GM06990 (cell line): ENCODE results near the gene RING1.

Experiments
- DNase-seq: peaks from one replicate; pipeline ENCODE4 v3.0.0-alpha.2; 2011; ENCODE audit not compliant: insufficient read length; ENCODE audit errors: extremely low read depth
- H3K27me3 ChIP-seq: replicated peaks from 2 replicates; pipeline ENCODE4 v1.6.0; 2011; ENCODE audit warnings: low read length; ENCODE audit not compliant: control insufficient read depth, insufficient read depth
- H3K36me3 ChIP-seq: 2 replicates; pipeline ENCODE4 v1.5.1; 2011; ENCODE audit warnings: low read length; ENCODE audit not compliant: control insufficient read depth, insufficient read depth
- H3K4me3 ChIP-seq: replicated peaks from 2 replicates; pipeline ENCODE4 v1.5.1; 2011; ENCODE audit warnings: low read depth, mild to moderate bottlenecking, control low read depth, low read length
- TF ChIP-seq, protein P1 (sequence below): IDR thresholded peaks from 2 replicates; pipeline ENCODE4 v1.5.1; 2011; ENCODE audit warnings: low read length, control low read depth, mild to moderate bottlenecking, inconsistent platforms; ENCODE audit not compliant: insufficient read depth, poor library complexity, severe bottlenecking

The RING1 gene

DNA sequence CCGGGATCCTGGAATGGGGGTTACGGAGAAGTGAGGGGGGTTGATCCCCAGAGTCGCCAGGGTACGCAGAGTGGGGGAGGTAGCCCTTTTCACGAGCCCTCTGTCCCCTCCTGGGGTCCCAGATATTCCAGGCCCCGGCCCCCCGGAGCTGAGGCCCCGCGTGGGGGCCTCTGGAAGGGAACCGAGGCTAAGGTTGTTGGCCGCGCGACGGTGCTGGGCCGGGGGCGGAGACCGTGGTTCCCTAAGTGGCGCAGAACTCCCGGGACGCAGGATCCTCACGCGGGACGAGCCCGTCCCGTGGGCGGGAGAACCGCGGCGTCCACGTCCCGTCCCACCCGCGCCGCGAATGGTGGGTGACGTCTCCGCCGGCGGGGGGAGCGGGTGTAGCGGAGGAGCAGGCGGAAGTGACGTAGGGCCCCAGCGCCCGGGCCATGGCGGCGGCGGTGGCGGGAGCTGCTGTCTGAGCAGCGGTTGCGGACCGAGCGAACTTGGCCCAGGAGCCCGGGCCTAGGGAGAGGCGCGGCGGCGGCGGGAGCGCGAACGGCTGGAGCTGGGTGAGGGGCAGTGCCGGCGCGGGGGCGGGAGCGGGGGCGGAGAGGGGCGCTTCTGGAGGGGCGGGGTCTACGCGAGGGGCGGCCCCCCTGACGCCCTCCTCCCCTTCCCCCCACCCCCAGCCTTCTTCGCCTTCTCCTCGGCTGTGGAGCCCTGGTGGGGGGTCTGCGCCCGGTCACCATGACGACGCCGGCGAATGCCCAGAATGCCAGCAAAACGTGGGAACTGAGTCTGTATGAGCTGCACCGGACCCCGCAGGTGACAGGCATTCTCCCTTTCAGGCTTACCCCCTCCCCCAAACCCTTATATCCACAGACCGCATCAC, at the start of gene RING1:
Gene RING1, plus strand, starts transcription at position 410 of the 877 bp plus-strand sequence. Its CDS starts 323 bp downstream, at position 733.
- TF ChIP-seq, protein P1, sequence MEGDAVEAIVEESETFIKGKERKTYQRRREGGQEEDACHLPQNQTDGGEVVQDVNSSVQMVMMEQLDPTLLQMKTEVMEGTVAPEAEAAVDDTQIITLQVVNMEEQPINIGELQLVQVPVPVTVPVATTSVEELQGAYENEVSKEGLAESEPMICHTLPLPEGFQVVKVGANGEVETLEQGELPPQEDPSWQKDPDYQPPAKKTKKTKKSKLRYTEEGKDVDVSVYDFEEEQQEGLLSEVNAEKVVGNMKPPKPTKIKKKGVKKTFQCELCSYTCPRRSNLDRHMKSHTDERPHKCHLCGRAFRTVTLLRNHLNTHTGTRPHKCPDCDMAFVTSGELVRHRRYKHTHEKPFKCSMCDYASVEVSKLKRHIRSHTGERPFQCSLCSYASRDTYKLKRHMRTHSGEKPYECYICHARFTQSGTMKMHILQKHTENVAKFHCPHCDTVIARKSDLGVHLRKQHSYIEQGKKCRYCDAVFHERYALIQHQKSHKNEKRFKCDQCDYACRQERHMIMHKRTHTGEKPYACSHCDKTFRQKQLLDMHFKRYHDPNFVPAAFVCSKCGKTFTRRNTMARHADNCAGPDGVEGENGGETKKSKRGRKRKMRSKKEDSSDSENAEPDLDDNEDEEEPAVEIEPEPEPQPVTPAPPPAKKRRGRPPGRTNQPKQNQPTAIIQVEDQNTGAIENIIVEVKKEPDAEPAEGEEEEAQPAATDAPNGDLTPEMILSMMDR = no peak
- H3K36me3 ChIP-seq = peaks cover 9% of the 10 kb centered on the region
- no peaks in the 10 kb centered on the region for H3K27me3 ChIP-seq
- peak within 1 kb of the TSS; percentile 86 for H3K4me3 ChIP-seq
- DNase-seq = peak; percentile 86

DNA sequence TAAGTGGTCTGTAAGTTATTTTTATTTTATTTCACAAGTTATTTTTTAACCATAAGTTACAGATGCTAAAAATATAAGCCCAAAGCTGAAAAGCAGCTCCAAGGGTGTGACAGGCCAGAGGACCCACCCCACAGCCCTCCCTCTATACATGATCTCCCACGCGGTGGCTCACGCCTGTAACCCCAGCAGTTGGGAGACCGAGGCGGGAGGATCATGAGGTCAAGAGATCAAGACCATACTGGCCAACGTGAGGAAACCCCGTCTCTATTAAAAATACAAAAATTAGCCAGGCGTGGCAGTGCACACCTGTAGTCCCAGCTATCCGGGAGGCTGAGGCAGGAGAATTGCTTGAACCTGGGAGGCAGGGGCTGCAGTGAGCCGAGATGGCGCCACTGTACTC, 48.2 kb upstream of the RING1 start:
- Histone ChIP-seq H3K36me3 (no peaks in the 10 kb centered on the region), H3K4me3 (no peak overlapping the region), H3K27me3 (no peaks in the 10 kb centered on the region; the same call in 1 of the 2 replicates)
- TF ChIP-seq, protein P1 = no peak
- no peak for DNase-seq

DNA sequence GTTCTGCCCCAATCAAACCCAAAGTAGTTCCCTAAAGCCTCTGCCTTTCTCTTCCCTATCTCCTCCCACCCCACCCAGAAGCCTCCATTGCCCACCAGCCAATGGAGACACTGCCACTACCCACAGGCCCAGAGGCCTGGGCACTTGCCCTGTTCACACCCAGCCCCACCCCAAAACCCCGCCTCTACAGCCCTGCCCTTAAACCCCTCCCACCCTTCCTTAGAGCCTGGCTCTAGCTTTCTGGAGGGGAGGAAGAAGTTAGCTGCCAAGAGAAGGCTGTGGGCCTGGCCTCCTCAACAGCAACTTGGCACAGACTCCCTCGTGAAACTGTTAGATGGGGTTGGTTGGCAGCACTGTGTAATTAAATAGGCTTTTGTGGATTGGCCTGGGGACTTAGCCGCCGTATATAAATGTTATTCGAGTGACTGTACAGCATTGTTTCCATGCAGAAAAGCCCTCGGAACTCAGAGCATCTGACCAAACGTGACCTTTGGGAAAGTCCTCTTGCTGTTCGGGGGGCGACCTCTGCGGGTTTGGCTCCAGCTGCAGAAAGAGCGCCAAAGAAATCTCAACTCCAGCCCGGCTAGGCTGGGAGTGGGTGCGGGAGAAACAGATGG, 47.5 kb upstream of the RING1 start:
- H3K27me3 ChIP-seq = no peaks in the 10 kb centered on the region; the same call in 1 of the 2 replicates

DNA sequence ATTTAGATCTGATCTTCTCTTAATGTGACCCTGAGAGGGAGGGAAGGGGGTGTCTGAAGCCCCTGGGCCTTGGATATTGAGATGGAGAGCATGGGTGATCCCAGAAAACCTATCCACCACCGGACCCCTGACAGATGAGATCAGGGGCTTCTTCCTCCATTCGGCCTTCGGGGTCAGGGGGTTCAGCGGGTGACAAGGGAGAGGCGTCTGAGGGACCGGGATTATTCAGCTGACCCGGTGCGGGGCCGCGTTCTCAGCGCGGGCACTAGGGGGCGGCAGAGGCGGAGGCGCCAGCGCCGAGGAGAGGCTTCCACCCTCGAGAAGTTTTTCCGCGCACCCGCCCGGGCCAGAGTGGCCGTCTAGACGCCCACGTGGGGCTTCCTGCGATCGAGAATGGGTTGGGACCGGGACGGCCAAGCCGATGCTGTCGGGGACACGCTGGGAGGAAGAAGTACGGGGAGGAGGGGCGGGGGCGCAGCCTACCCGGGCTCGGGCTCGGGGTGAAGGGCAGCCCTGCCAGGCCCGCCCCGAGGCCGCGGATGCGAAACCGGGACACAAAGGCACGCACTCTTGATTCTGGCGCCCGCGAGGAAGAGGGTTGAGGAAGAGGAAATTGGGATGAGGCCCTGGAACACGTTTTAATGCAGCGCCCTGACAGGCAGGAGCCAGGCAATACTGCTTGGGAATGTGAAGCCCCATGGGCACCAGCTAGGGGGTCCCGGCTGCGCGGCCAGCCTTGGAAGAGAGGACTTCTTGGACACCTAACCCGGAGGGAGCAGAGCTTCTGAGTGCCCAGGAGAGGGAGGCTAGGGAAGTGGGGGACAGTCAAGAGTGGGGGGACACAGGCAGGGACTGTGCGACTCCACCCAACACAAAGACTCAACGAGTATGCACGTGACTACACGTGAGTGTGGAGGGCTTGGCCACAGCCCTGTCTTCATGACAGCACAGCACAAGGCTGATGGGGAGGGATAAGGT, 46.7 kb upstream of the RING1 start:
- peak; percentile 79 for DNase-seq
- Histone ChIP-seq H3K4me3 (peak overlapping the region; percentile 45), H3K27me3 (no peaks in the 10 kb centered on the region; the same call in 1 of the 2 replicates), H3K36me3 (no peaks in the 10 kb centered on the region)
- TF ChIP-seq, protein P1 = peak; percentile 97

More for the DNA sequence above, 47.5 kb upstream of the RING1 start:
- H3K36me3 ChIP-seq = no peaks in the 10 kb centered on the region
- DNase-seq = no peak
- TF ChIP-seq, protein P1 = no peak
- H3K4me3 ChIP-seq = no peak overlapping the region

DNA sequence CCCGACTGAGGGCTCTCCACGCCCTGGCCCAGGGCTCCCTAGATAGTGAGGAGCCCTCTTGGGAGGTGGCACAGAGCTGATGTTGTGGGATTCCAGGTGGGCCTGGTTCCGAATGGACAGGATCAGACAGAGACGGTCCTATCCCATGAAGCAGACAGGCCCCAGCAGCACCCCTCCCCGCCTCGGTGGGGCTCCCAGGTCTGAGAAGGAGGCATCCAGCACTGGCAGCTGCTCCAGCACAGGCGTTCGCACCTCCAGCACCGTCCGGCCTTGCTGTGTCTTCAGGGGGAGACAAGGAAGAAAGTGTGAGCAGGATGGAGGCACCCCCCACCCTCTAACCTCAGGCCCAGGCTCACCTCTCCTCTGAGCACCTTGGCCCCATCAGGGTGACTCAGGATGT, 44.8 kb upstream of the RING1 start:
- H3K36me3 ChIP-seq = no peaks in the 10 kb centered on the region
- H3K4me3 ChIP-seq = no peak overlapping the region
- TF ChIP-seq, protein P1 = no peak
- no peak for DNase-seq
- H3K27me3 ChIP-seq = no peaks in the 10 kb centered on the region; the same call in 1 of the 2 replicates
